HepG2 (cell line): ENCODE results near the gene FOXJ2. TPM values are rescaled to one million over a fixed set of nuclear protein-coding genes. Genes with fewer than 3 reads are reported as not detected.

Source experiments
- ADNP ChIP-seq: sonication (generic); formaldehyde crosslinking; IDR thresholded peaks from 2 replicates; pipeline ENCODE4 v1.4.0; 2020; ENCODE audit warnings: missing genetic modification reagents
- AFF4 ChIP-seq: sonication (generic); formaldehyde crosslinking; IDR thresholded peaks from 2 replicates; pipeline ENCODE4 v1.4.0; 2020; ENCODE audit warnings: missing genetic modification reagents
- ATF7-NPFF ChIP-seq: sonication (generic); formaldehyde crosslinking; IDR thresholded peaks from 2 replicates; pipeline ENCODE4 v1.8.1; 2023; ENCODE audit warnings: mild to moderate bottlenecking, low read depth, missing genetic modification reagents, moderate library complexity
- CERS6 ChIP-seq: sonication (generic); formaldehyde crosslinking; IDR thresholded peaks from 2 replicates; pipeline ENCODE4 v1.5.0; 2020; ENCODE audit warnings: missing genetic modification reagents
- CHD4 ChIP-seq: fragments of 200-600 bp; sonication (generic); IDR thresholded peaks from 2 replicates; pipeline ENCODE4 v1.7.0; 2017; ENCODE audit warnings: mild to moderate bottlenecking, low read length, borderline replicate concordance
- CREB3 ChIP-seq: sonication (generic); formaldehyde crosslinking; IDR thresholded peaks from 2 replicates; pipeline ENCODE4 v1.5.0; 2020; ENCODE audit warnings: missing genetic modification reagents
- ERF ChIP-seq: IDR thresholded peaks from 2 replicates; pipeline ENCODE4 v1.6.1; 2018; ENCODE audit warnings: missing biosample characterization, missing genetic modification reagents
- HNF1B ChIP-seq: sonication (generic); formaldehyde crosslinking; IDR thresholded peaks from 2 replicates; pipeline ENCODE4 v1.5.1; 2020; ENCODE audit warnings: mild to moderate bottlenecking, moderate library complexity, missing genetic modification reagents
- HOXD1 ChIP-seq: sonication (generic); formaldehyde crosslinking; IDR thresholded peaks from 2 replicates; pipeline ENCODE4 v1.5.0; 2020; ENCODE audit warnings: missing genetic modification reagents
- KLF9 ChIP-seq: IDR thresholded peaks from 2 replicates; pipeline ENCODE4 v1.6.1; 2016; ENCODE audit warnings: low read depth
- MAF1 ChIP-seq: sonication (generic); formaldehyde crosslinking; IDR thresholded peaks from 2 replicates; pipeline ENCODE4 v1.5.0; 2020; ENCODE audit warnings: missing genetic modification reagents, borderline replicate concordance
- MXI1 ChIP-seq: IDR thresholded peaks from 3 replicates; pipeline ENCODE4 v1.6.1; 2012; ENCODE audit warnings: low read depth, low read length, inconsistent platforms, borderline replicate concordance
- POGZ ChIP-seq: sonication (generic); formaldehyde crosslinking; IDR thresholded peaks from 2 replicates; pipeline ENCODE4 v1.4.0; 2020; ENCODE audit warnings: mild to moderate bottlenecking, missing genetic modification reagents
- POLR2G ChIP-seq: fragments of 200-400 bp; formaldehyde crosslinking; IDR thresholded peaks from 2 replicates; pipeline ENCODE4 v1.6.1; 2018; ENCODE audit warnings: mild to moderate bottlenecking, low read depth, low read length, moderate library complexity
- TAF1 ChIP-seq: sonication (generic); formaldehyde crosslinking; IDR thresholded peaks from 2 replicates; pipeline ENCODE4 v1.4.0; 2020; ENCODE audit warnings: missing genetic modification reagents
- THAP8 ChIP-seq: sonication (generic); formaldehyde crosslinking; IDR thresholded peaks from 2 replicates; pipeline ENCODE4 v1.5.1; 2020; ENCODE audit warnings: missing genetic modification reagents, mild to moderate bottlenecking, borderline replicate concordance
- ZBTB21 ChIP-seq: sonication (generic); formaldehyde crosslinking; IDR thresholded peaks from 2 replicates; pipeline ENCODE4 v1.4.0; 2020; ENCODE audit warnings: missing genetic modification reagents
- ZNF337 ChIP-seq: sonication (generic); formaldehyde crosslinking; IDR thresholded peaks from 2 replicates; pipeline ENCODE4 v1.5.1; 2020; ENCODE audit warnings: missing genetic modification reagents, low read depth, mild to moderate bottlenecking, borderline replicate concordance
- ZNF354B ChIP-seq: sonication (generic); formaldehyde crosslinking; IDR thresholded peaks from 2 replicates; pipeline ENCODE4 v1.8.0; 2022; ENCODE audit warnings: mild to moderate bottlenecking, missing genetic modification reagents
- ZNF781 ChIP-seq: sonication (generic); formaldehyde crosslinking; IDR thresholded peaks from 2 replicates; pipeline ENCODE4 v1.5.1; 2020; ENCODE audit warnings: borderline replicate concordance, mild to moderate bottlenecking, missing genetic modification reagents; ENCODE audit errors: not compliant biosample characterization
- polyA plus RNA-seq, 8 experiments: library from polyadenylated mRNA; depleted of rRNA in 3 of 8; stranded (reverse) in 7 of 8; unstranded in 1 of 8; fragments of >200 nt; fragmentation: Illumina TruSeq in 4 of 8; extraction: Trizol in 4 of 8; gene quantifications; 2 replicates each; pipeline versions ENCODE4 v1.2.1 to v1.2.3, GENCODE V29; 2011 to 2016; ENCODE audit warnings: low read depth in 4 of 8, missing spikeins in 1 of 8, mixed read lengths in 1 of 8; ENCODE audit not compliant: insufficient read depth in 1 of 8
- total RNA-seq, 5 experiments: library from RNA; depleted of rRNA; stranded (reverse); fragments of >200 nt; fragmentation: Illumina TruSeq; extraction: Trizol; gene quantifications; 2 replicates each; pipeline ENCODE4 v1.2.3, GENCODE V29; 2016; ENCODE audit warnings: low read depth in 1 of 5

FOXJ2 gene
- total and polyA plus RNA-seq, 2 of the 13 experiments (the other 11 are each of a cell fraction or from before 2014, with no cell fraction given), result 2.2 to 2.9 TPM

GRCh38 chr12:8033153-8034044, 883 bp downstream of the FOXJ2 start (continued):
- TF ChIP-seq POLR2G (peak; percentile 11; the same call in 1 of the 2 replicates), THAP8 (CRISPR knock-in tag) (no peak), MAF1 (CRISPR knock-in tag) (no peak), HNF1B (CRISPR knock-in tag) (0 out of 2 replicates have a peak, but pooled peaks have one; percentile 50), ERF (CRISPR knock-in tag) (no peak), TAF1 (CRISPR knock-in tag) (peak; percentile 22), CREB3 (no peak), KLF9 (no peak), ZNF354B (no peak), MXI1 (no peak), ZNF781 (CRISPR knock-in tag) (peak; percentile 58), CERS6 (CRISPR knock-in tag) (no peak), HOXD1 (CRISPR knock-in tag) (no peak), ZNF337 (CRISPR knock-in tag) (no peak), CHD4 (no peak), ATF7-NPFF (CRISPR knock-in tag) (0 out of 2 replicates have a peak, but pooled peaks have one; percentile 13), ZBTB21 (CRISPR knock-in tag) (no peak), POGZ (no peak), AFF4 (CRISPR knock-in tag) (0 out of 2 replicates have a peak, but pooled peaks have one; percentile 34), ADNP (CRISPR knock-in tag) (no peak)
